ENCODE measurements around the gene FLNC.

FLNC gene

DNA sequence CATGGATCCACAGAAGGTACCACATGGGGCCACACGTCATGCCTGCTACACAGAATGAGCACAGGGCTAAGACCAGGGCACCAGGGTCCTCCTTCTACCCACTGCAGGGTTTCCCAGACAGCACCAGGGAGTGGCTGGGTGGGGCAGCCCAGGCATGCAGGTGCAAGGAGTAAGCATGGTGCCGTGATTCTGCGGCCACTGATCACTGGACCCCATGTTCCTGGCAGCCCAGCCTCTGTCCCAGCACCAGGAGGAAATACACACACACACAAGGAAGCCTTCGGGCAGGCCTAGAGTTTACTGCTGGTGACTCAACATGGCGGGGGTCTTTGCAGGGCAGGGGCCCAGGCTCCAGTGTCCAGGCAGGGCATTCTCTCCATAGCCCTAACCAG lies 46.4 kb downstream of the FLNC start:
- no peak for DNase-seq
- in situ Hi-C loops (cut with HindIII; ENCODE audit: low pct_ligation_motif_present, low sequenced_read_pairs), result no loop called here
- H3K4me3 ChIP-seq (ENCODE audit: low read depth, low read length), result no peak overlapping the region
- TF ChIP-seq, protein P1, sequence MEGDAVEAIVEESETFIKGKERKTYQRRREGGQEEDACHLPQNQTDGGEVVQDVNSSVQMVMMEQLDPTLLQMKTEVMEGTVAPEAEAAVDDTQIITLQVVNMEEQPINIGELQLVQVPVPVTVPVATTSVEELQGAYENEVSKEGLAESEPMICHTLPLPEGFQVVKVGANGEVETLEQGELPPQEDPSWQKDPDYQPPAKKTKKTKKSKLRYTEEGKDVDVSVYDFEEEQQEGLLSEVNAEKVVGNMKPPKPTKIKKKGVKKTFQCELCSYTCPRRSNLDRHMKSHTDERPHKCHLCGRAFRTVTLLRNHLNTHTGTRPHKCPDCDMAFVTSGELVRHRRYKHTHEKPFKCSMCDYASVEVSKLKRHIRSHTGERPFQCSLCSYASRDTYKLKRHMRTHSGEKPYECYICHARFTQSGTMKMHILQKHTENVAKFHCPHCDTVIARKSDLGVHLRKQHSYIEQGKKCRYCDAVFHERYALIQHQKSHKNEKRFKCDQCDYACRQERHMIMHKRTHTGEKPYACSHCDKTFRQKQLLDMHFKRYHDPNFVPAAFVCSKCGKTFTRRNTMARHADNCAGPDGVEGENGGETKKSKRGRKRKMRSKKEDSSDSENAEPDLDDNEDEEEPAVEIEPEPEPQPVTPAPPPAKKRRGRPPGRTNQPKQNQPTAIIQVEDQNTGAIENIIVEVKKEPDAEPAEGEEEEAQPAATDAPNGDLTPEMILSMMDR (IDR thresholded peaks at IDR 0.05; ENCODE audit: low read depth, low read length, missing control alignments), result no peak
- H3K27ac ChIP-seq, result no peak overlapping the region
- no peaks in the 10 kb centered on the region for H3K36me3 ChIP-seq (replicated peaks)
- H3K27me3 ChIP-seq (replicated peaks), result no peaks in the 10 kb centered on the region

DNA sequence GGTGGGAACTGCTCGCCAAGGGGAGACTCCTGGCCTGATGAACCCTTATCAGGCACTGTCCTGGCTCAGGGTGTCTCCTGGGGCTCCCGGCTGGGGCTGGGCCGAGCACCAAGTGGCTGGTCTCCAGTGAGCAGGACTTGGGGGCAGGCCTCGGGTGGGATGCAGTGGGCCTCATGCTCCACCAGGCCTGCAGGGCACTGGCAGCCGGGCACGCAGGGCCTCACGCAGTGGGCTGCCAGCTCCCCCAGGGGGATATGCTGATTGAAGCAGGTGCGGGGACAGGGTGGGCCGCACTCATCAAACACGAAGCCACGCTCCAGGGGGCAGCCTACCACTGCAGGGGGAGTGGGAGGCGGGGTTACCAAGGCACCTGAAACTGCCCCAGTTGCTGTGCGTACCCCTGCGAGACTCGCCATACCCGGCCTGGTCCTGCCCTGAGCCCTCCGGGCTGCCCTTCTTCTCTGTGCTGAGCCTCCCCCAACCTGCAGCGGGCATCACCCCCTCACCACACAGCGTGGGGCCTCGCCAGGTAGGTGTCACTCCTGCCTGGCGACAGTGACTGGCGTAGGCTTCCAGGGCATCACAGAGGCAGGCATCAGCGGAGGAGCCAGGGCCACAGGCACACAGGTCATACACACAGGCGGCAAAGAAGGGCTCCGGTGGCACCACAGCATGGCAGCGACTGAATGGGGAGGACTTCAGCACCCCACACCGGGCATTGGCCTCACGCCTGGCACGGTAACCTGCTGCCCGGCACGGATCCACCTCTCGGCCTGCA lies 47.0 kb downstream of the FLNC start:
- in situ Hi-C loops (cut with HindIII; ENCODE audit: low pct_ligation_motif_present, low sequenced_read_pairs), result no loop called here
- H3K27me3 ChIP-seq (replicated peaks), result no peaks in the 10 kb centered on the region
- no peaks in the 10 kb centered on the region for H3K36me3 ChIP-seq (replicated peaks)
- no peak for DNase-seq
- no peak overlapping the region for H3K4me3 ChIP-seq (ENCODE audit: low read depth, low read length)
- no peak overlapping the region for H3K27ac ChIP-seq
- TF ChIP-seq, protein P1 (IDR thresholded peaks at IDR 0.05; ENCODE audit: low read depth, low read length, missing control alignments), result no peak

DNA sequence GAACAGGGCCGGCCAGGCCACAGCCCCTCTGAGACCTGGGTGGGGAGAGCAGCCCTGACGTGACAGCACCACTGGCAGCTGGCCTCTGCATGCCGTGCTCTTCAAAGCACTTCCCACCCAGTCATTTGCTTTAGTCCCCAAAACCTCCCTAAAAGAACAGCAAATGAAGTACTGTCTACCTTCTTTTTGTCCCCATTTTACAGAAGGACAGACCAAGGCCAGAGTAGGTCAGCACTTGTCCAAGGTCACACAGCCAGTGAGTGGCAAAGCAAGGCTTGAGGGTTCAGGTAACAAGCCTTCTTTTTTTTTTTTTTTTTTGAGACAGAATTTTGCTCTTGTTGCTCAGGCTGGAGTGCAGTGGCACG lies 47.5 kb downstream of the FLNC start:
- H3K27me3 ChIP-seq (replicated peaks), result no peaks in the 10 kb centered on the region
- DNase-seq, result no peak
- TF ChIP-seq, protein P1 (IDR thresholded peaks at IDR 0.05; ENCODE audit: low read depth, low read length, missing control alignments), result no peak
- H3K27ac ChIP-seq, result no peak overlapping the region
- in situ Hi-C loops (cut with HindIII; ENCODE audit: low pct_ligation_motif_present, low sequenced_read_pairs), result no loop called here
- no peak overlapping the region for H3K4me3 ChIP-seq (ENCODE audit: low read depth, low read length)
- H3K36me3 ChIP-seq (replicated peaks), result no peaks in the 10 kb centered on the region

DNA sequence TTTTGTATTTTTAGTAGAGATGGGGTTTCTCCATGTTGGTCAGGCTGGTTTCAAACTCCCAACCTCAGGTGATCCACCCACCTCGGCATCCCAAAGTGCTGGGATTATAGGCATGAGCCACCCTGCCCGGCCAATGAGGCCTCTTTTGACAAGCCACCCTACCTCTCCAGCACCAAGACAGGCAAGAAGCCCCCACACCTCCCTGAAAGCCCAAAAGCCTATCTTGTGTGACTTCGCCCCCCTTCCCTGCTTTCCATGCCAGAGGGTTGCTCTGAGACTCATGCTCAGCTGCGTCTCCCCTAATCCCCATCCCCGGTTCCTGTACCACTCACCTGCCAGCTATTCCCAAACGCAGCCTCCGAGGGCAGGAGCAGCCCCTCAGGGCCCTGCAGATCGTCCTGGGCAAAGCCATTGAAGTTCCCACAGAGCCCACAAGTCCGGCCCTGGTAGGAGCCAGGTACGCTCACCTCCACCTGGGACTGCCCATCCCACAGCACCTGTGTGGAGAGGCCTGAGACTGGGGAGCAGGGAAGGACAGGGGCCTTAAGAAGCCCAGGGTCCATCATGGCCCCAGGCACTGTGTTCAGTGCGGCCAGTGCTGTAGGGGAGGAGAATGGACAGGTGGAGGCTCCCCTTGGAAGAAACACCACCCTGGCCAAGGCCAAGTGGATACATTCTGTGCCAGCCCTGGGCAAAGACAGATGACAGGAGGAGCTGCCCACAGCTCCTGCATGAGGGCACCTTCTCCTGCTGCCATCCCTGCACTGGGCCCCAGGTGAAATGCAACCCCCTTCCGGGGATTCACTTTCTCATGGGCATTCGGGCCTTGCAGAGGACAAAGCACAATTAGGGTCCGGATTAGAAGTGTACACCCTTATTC lies 48.3 kb downstream of the FLNC start:
- H3K27me3 ChIP-seq (replicated peaks), result no peaks in the 10 kb centered on the region
- DNase-seq, result no peak
- TF ChIP-seq, protein P1 (IDR thresholded peaks at IDR 0.05; ENCODE audit: low read depth, low read length, missing control alignments), result no peak
- no peaks in the 10 kb centered on the region for H3K36me3 ChIP-seq (replicated peaks)
- no peak overlapping the region for H3K27ac ChIP-seq
- in situ Hi-C loops (cut with HindIII; ENCODE audit: low pct_ligation_motif_present, low sequenced_read_pairs), result no loop called here
- no peak overlapping the region for H3K4me3 ChIP-seq (ENCODE audit: low read depth, low read length)

DNA sequence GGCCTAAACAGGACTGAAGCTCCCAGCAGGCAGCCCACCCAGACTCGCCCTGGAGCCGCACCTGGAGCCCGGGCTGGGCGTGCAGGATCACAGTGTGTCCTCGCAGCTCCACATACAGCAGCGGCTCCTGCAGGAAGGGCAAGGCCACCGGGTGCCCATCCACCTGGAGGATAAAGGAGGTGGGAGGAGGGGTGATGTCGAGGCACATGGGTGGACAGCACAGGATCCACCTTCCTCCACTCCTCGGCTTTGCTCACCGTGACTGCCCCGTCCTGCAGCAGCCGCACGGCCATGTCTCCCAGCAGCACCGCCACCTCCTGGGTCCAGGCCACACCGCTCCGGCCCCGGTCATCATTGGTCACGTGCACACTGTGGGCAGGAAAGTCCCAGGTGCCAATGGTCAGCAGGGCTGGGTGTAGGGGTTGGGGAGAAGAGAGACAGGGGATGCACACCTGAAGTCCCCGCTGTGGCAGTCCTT lies 49.3 kb downstream of the FLNC start:
- TF ChIP-seq, protein P1 (IDR thresholded peaks at IDR 0.05; ENCODE audit: low read depth, low read length, missing control alignments), result no peak
- no peak for DNase-seq
- H3K4me3 ChIP-seq (ENCODE audit: low read depth, low read length), result no peak overlapping the region
- H3K36me3 ChIP-seq (replicated peaks), result no peaks in the 10 kb centered on the region
- in situ Hi-C loops (cut with HindIII; ENCODE audit: low pct_ligation_motif_present, low sequenced_read_pairs), result no loop called here
- no peak overlapping the region for H3K27ac ChIP-seq
- H3K27me3 ChIP-seq (replicated peaks), result no peaks in the 10 kb centered on the region
